GM10248 (cell line): Measurements from ENCODE around the gene INTS4.

ENCODE experiments used
- CTCF ChIA-PET: fragments of 300-600 bp; sonication (Branson Sonifier 250); formaldehyde crosslinking; extraction: SDS; loops from one replicate; lab custom pipeline; 2021; ENCODE audit warnings: antibody characterized with exemption; lab: Yijun Ruan, JAX
- POLR2A ChIA-PET: fragments of 350-650 bp; sonication (Branson Sonifier 250); formaldehyde crosslinking; extraction: SDS; loops from one replicate; lab custom pipeline; 2020; ENCODE audit warnings: antibody characterized with exemption; lab: Yijun Ruan, JAX
- DNase-seq: peaks from one replicate; pipeline ENCODE4 v3.0.0; 2012; ENCODE audit errors: extremely low spot score
- TF ChIP-seq, protein P1 (sequence below): IDR thresholded peaks from 2 replicates; pipeline ENCODE4 v1.5.1; 2012; ENCODE audit warnings: mild to moderate bottlenecking, low read depth; ENCODE audit errors: extremely low read depth, missing control alignments, control extremely low read depth

Gene INTS4

DNA sequence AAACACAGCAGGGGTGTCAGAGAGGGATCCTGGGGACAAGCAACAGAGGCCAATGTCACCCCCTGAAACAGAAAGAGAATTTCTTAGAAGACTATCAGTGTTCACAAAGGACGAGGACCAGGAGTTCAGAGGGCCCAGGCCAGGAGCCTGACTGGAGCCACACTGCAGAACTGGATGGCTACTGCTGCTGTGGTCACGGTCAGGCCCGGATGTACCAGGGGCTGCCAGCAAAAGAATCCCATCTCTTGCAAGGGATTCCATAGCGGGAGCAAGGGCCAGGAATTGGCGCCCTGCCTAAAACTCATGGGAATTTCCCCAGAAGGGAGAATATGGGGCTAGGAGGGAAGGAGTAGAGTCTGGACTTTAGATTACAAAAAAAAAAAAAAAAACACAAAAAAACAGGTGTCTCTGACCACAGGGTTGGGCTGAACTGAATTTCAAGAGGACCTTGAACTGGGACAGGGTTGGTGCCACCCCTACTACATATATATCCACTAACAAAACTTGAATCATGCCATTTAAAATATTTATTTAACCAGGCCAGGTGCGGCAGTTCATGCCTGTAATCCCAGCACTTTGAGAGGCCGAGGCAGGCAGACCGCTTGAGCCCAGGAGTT lies 44.3 kb upstream of the INTS4 start:
- TF ChIP-seq, protein P1, sequence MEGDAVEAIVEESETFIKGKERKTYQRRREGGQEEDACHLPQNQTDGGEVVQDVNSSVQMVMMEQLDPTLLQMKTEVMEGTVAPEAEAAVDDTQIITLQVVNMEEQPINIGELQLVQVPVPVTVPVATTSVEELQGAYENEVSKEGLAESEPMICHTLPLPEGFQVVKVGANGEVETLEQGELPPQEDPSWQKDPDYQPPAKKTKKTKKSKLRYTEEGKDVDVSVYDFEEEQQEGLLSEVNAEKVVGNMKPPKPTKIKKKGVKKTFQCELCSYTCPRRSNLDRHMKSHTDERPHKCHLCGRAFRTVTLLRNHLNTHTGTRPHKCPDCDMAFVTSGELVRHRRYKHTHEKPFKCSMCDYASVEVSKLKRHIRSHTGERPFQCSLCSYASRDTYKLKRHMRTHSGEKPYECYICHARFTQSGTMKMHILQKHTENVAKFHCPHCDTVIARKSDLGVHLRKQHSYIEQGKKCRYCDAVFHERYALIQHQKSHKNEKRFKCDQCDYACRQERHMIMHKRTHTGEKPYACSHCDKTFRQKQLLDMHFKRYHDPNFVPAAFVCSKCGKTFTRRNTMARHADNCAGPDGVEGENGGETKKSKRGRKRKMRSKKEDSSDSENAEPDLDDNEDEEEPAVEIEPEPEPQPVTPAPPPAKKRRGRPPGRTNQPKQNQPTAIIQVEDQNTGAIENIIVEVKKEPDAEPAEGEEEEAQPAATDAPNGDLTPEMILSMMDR = no peak
- ChIA-PET CTCF (interaction anchor here (1.3 kb wide), 1 partner anchor 263 kb away, joined by 3 read pairs; no protein-coding TSS in a partner anchor), POLR2A (no interaction called here)

DNA sequence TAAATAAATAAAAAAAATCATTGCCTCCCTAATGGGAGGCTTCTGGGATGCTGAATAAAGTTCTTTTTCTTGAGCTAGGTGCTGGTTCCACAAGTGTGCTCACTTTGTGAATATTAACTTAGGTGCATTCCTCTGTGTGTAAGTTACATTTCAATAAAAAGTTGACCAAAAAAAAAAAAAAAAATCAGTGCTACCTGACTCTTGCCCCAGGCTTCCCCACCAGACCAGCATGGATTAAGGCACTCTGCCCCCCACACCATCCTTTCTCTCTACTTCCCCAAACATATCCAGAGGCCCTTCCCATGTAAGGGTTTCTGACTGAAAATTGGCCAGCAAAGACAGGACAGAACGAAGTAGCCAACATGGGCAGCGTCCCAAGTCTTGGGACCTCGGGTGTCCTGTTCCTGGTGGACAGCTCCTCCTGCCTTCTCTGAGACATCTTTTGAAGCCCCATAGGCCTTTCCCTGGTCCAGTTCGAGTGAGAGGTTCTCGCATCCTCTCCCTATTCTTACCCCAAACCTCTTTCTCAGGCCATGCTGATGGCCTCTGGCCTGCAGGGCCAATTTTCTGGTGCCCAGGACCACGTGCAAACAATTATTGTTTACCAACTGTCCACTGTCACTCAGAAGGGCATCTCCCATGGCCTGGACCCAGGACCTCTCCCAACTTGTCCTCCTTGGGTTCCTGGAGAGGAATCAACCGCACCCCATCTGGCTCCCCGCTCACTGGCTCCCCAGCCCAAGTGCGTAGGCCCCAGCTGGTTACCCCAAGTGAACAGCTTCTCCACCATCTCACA lies 43.6 kb upstream of the INTS4 start:
- TF ChIP-seq, protein P1 = no peak
- CTCF ChIA-PET = interaction anchor here (8.2 kb wide), 1 partner anchor 8 kb away, joined by 89 read pairs; no protein-coding TSS in a partner anchor
- no peak for DNase-seq
- POLR2A ChIA-PET = no interaction called here

More for the DNA sequence above, 44.3 kb upstream of the INTS4 start:
- DNase-seq = no peak

DNA sequence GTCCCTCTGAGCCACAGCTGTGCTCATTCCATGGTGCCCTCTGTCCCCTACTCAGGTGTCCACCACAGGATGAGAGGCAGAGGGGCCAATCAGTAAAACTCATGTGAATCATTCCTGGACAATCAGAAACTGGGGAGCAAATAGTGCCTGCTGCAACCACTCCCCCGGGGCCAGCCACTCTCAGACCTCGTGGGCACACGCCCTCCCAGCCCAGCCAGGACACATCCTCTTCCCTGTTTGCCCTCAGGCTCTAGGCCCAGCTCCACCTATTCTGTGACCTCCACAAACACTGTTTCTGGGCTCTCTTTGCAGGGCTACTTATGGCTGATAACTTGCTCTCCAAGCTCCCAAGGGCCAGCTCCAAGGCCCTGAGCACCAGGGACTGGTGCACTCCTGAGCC lies 42.6 kb upstream of the INTS4 start:
- CTCF ChIA-PET = interaction anchor here (8.2 kb wide), 1 partner anchor 9 kb away, joined by 89 read pairs; no protein-coding TSS in a partner anchor

DNA sequence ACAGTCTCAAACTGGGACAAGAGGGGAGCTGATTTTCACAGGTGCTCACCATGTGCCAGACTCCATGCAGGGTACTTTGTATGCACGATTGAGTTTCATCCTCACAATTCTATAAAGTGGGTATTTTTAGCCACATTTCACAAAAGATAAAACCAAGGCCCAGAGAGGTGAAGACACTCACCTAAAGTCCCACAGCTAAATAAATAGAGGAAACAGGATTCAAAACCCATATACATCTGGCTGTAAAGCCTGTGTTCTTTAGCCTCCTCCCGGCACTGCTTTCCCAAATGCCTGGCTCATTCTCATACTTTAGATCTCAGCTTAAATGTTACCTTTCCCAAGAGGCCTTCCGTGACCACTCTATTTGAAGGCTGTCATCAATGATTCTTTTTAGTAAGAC lies 41.8 kb upstream of the INTS4 start:
- POLR2A ChIA-PET = no interaction called here

More for the DNA sequence above, 42.6 kb upstream of the INTS4 start:
- TF ChIP-seq, protein P1 = no peak
- POLR2A ChIA-PET = no interaction called here
- DNase-seq = no peak

DNA sequence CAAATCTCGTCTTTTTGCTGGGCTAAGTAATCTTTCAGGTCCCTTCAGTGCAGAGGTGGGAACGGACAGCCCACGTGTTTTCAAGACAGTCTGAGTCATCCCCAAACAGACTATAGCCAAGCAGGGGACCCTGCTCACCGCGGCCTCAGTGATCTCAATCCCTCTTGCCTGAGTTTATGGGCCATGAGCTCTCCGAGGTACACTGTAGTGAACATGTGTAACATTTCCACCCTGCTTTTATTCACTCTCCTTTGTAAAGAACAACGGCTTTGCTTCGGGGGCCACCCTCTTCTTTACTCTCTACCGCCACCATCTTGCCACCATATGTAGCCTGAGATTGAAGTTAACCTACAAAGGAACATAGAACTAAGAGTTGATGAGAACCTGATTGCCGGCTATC lies 40.2 kb upstream of the INTS4 start:
- CTCF ChIA-PET = interaction anchor here (1.4 to 8.2 kb wide), 2 partner anchors 11 to 23 kb away, joined by 3 to 89 read pairs; no protein-coding TSS in a partner anchor
- DNase-seq = no peak
- POLR2A ChIA-PET = interaction anchor here (1.1 kb wide), 1 partner anchor 16 kb away, joined by 4 read pairs; no protein-coding TSS in a partner anchor
- TF ChIP-seq, protein P1 = no peak

More for the DNA sequence above, 41.8 kb upstream of the INTS4 start:
- DNase-seq = no peak
- TF ChIP-seq, protein P1 = no peak
- CTCF ChIA-PET = interaction anchor here (0.8 to 8.2 kb wide), 2 partner anchors 10 to 37 kb away, joined by 3 to 89 read pairs; no protein-coding TSS in a partner anchor

DNA sequence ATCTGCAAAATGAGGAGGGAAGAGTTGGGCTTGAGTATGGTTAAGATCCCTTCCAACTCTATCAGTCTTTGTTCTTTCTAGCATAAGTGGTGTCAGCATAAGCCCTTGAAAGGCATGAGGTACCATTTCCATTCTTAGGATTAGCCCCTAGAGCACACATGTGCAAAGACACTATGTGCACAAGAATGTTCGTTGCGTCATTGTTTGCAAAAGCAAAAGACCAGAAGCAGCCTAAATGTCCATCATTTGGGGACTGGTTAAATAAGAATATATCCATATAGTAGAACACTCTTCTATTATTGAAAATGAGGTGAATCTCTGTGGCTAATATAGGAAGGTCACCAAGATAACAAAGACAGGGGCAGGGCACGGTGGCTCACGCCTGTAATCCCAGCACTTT lies 38.6 kb upstream of the INTS4 start:
- TF ChIP-seq, protein P1 = no peak
- ChIA-PET CTCF (interaction anchor here (8.2 kb wide), 1 partner anchor 13 kb away, joined by 89 read pairs; no protein-coding TSS in a partner anchor), POLR2A (no interaction called here)
- no peak for DNase-seq
